HepG2 (cell line): Measurements from ENCODE around the gene LRRC8D. TPM values are rescaled to one million over a fixed set of nuclear protein-coding genes. Genes with fewer than 3 reads are reported as not detected.

Source experiments
- AHDC1 ChIP-seq: sonication (generic); formaldehyde crosslinking; IDR thresholded peaks from 2 replicates; pipeline ENCODE4 v1.5.1; 2020; ENCODE audit warnings: mild to moderate bottlenecking, missing genetic modification reagents, borderline replicate concordance
- CBX5 ChIP-seq: sonication (generic); formaldehyde crosslinking; IDR thresholded peaks from 2 replicates; pipeline ENCODE4 v1.4.0; 2020; ENCODE audit warnings: missing genetic modification reagents, borderline replicate concordance
- EP300 ChIP-seq, 3 experiments: sonication (generic) in 1 of 3; formaldehyde crosslinking in 1 of 3; IDR thresholded peaks; 2 replicates each; pipeline versions ENCODE4 v1.5.1 to v1.6.1; 2011 to 2020; ENCODE audit warnings: low read depth in 2 of 3, low read length in 2 of 3, borderline replicate concordance in 1 of 3, improper control_type of control experiment in 1 of 3, mild to moderate bottlenecking in 1 of 3, missing genetic modification reagents in 1 of 3, moderate library complexity in 1 of 3
- HNF4G ChIP-seq, 2 experiments: sonication (generic) in 1 of 2; formaldehyde crosslinking in 1 of 2; IDR thresholded peaks; 2 replicates each; pipeline versions ENCODE4 v1.4.0 to v1.6.1; 2011 to 2020; ENCODE audit warnings: borderline replicate concordance in 2 of 2, low read depth in 2 of 2, mild to moderate bottlenecking in 2 of 2, low read length in 1 of 2, missing genetic modification reagents in 1 of 2, moderate library complexity in 1 of 2
- IKZF4 ChIP-seq: sonication (generic); formaldehyde crosslinking; IDR thresholded peaks from 2 replicates; pipeline ENCODE4 v1.5.1; 2020; ENCODE audit warnings: borderline replicate concordance, mild to moderate bottlenecking, low read depth, missing genetic modification reagents; ENCODE audit errors: not compliant biosample characterization
- MED1 ChIP-seq: sonication (generic); formaldehyde crosslinking; IDR thresholded peaks from 2 replicates; pipeline ENCODE4 v1.4.0; 2020; ENCODE audit warnings: missing genetic modification reagents
- NFATC3 ChIP-seq: sonication (generic); formaldehyde crosslinking; IDR thresholded peaks from 2 replicates; pipeline ENCODE4 v1.5.1; 2020; ENCODE audit warnings: mild to moderate bottlenecking, missing genetic modification reagents
- PRPF4 ChIP-seq: fragments of 200-400 bp; formaldehyde crosslinking; IDR thresholded peaks from 2 replicates; pipeline ENCODE4 v1.6.1; 2016; ENCODE audit warnings: low read length, low read depth; ENCODE audit not compliant: poor library complexity, severe bottlenecking
- RXRA ChIP-seq: sonication (generic); formaldehyde crosslinking; IDR thresholded peaks from 2 replicates; pipeline ENCODE4 v1.5.1; 2020; ENCODE audit warnings: missing genetic modification reagents
- RXRB ChIP-seq: IDR thresholded peaks from 2 replicates; pipeline ENCODE4 v1.6.1; 2016; ENCODE audit warnings: borderline replicate concordance, missing genetic modification reagents, missing compliant biosample characterization
- SAP130 ChIP-seq: IDR thresholded peaks from 2 replicates; pipeline ENCODE4 v1.6.1; 2016; ENCODE audit warnings: low read depth
- SMAD3 ChIP-seq: sonication (generic); formaldehyde crosslinking; IDR thresholded peaks from 2 replicates; pipeline ENCODE4 v1.4.0; 2020; ENCODE audit warnings: missing genetic modification reagents
- SMAD9 ChIP-seq: sonication (generic); formaldehyde crosslinking; IDR thresholded peaks from 2 replicates; pipeline ENCODE4 v1.5.1; 2020; ENCODE audit warnings: mild to moderate bottlenecking, missing genetic modification reagents
- ZBTB33 ChIP-seq: sonication (generic); formaldehyde crosslinking; IDR thresholded peaks from 2 replicates; pipeline ENCODE4 v1.4.0; 2020; ENCODE audit warnings: missing genetic modification reagents
- ZNF703 ChIP-seq: sonication (generic); formaldehyde crosslinking; IDR thresholded peaks from 2 replicates; pipeline ENCODE4 v1.5.1; 2020; ENCODE audit warnings: missing genetic modification reagents, mild to moderate bottlenecking, moderate library complexity, borderline replicate concordance
- ZNF792 ChIP-seq: IDR thresholded peaks from 2 replicates; pipeline ENCODE4 v1.6.1; 2016
- ZNF850 ChIP-seq: sonication (generic); formaldehyde crosslinking; conservative IDR thresholded peaks from 2 replicates; pipeline ENCODE4 v1.9.0; 2021; ENCODE audit warnings: mild to moderate bottlenecking, missing genetic modification reagents
- polyA plus RNA-seq, 8 experiments: library from polyadenylated mRNA; depleted of rRNA in 3 of 8; stranded (reverse) in 7 of 8; unstranded in 1 of 8; fragments of >200 nt; fragmentation: Illumina TruSeq in 4 of 8; extraction: Trizol in 4 of 8; gene quantifications; 2 replicates each; pipeline versions ENCODE4 v1.2.1 to v1.2.3, GENCODE V29; 2011 to 2016; ENCODE audit warnings: low read depth in 4 of 8, missing spikeins in 1 of 8, mixed read lengths in 1 of 8; ENCODE audit not compliant: insufficient read depth in 1 of 8
- total RNA-seq, 5 experiments: library from RNA; depleted of rRNA; stranded (reverse); fragments of >200 nt; fragmentation: Illumina TruSeq; extraction: Trizol; gene quantifications; 2 replicates each; pipeline ENCODE4 v1.2.3, GENCODE V29; 2016; ENCODE audit warnings: low read depth in 1 of 5
- TF ChIP-seq, protein P1 (sequence below): sonication (generic); formaldehyde crosslinking; IDR thresholded peaks from 2 replicates; pipeline ENCODE4 v1.4.0; 2020; ENCODE audit warnings: mild to moderate bottlenecking, missing genetic modification reagents

LRRC8D gene
- total and polyA plus RNA-seq, 2 of the 13 experiments (the other 11 are each of a cell fraction or from before 2014, with no cell fraction given): 29.9 to 45.5 TPM

- TF ChIP-seq AHDC1 (CRISPR knock-in tag) (peak; percentile 48; the same call in 1 of the 2 replicates), RXRB (peak; percentile 72; the same call in 1 of the 2 replicates), IKZF4 (CRISPR knock-in tag) (no peak), NFATC3 (CRISPR knock-in tag) (no peak), RXRA (CRISPR knock-in tag) (peak; percentile 23; the same call in 1 of the 2 replicates), ZNF703 (no peak), EP300 (IDR thresholded peaks at IDR 0.05; ENCODE audit: low read depth in 2 of 2, low read length in 2 of 2) (peak in 1 of 2 experiments; percentile 91; a peak in 2 of 4 replicates), EP300 (CRISPR knock-in tag; IDR thresholded peaks at IDR 0.05; ENCODE audit: borderline replicate concordance) (no peak; the same call in 1 of the 2 replicates), SAP130 (CRISPR knock-in tag) (peak; percentile 71), MED1 (CRISPR knock-in tag) (peak; percentile 50; the same call in 1 of the 2 replicates), CBX5 (CRISPR knock-in tag) (no peak), HNF4G (IDR thresholded peaks at IDR 0.05; ENCODE audit: borderline replicate concordance, low read depth, low read length) (peak; percentile 67; the same call in 1 of the 2 replicates), HNF4G (CRISPR knock-in tag; IDR thresholded peaks at IDR 0.05; ENCODE audit: borderline replicate concordance, low read depth) (no peak), ZNF792 (0 out of 2 replicates have a peak, but pooled peaks have one; percentile 2), ZBTB33 (CRISPR knock-in tag) (no peak), SMAD3 (CRISPR knock-in tag) (no peak), ZNF850 (CRISPR knock-in tag) (no peak), SMAD9 (CRISPR knock-in tag) (no peak), PRPF4 (no peak)
- TF ChIP-seq, protein P1, sequence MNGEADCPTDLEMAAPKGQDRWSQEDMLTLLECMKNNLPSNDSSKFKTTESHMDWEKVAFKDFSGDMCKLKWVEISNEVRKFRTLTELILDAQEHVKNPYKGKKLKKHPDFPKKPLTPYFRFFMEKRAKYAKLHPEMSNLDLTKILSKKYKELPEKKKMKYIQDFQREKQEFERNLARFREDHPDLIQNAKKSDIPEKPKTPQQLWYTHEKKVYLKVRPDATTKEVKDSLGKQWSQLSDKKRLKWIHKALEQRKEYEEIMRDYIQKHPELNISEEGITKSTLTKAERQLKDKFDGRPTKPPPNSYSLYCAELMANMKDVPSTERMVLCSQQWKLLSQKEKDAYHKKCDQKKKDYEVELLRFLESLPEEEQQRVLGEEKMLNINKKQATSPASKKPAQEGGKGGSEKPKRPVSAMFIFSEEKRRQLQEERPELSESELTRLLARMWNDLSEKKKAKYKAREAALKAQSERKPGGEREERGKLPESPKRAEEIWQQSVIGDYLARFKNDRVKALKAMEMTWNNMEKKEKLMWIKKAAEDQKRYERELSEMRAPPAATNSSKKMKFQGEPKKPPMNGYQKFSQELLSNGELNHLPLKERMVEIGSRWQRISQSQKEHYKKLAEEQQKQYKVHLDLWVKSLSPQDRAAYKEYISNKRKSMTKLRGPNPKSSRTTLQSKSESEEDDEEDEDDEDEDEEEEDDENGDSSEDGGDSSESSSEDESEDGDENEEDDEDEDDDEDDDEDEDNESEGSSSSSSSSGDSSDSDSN (CRISPR knock-in tag): no peak
These were observed 15.6 kb downstream of the LRRC8D start (continued) for GRCh38 chr1:89836252-89837035.
